ENCODE measurements around the gene LOXHD1.

LOXHD1 gene

DNA sequence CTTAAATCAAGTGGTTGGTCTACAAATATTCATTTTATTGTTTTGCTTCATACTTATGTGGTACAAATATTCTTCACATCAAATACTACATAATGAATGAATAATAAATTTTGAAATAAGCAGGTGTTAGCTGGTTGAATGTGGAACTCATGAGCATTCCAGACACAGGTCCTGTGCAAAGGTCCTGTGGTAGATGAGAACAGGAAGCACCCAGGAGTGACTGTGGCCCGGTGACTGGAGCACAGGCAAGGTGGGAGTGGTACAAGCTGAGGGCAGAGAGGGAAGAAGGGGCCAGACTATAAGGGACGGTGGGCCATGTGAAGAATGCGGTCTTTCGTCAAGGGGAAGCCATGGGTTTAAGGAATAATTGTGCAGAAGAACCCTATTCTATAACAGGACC, 26.2 kb upstream of the LOXHD1 start:
- DNase-seq (ENCODE audit: low read depth) = no peak
- H3K4me3 ChIP-seq (ENCODE audit: low read depth, low read length) = no peak overlapping the region
- TF ChIP-seq, protein P1, sequence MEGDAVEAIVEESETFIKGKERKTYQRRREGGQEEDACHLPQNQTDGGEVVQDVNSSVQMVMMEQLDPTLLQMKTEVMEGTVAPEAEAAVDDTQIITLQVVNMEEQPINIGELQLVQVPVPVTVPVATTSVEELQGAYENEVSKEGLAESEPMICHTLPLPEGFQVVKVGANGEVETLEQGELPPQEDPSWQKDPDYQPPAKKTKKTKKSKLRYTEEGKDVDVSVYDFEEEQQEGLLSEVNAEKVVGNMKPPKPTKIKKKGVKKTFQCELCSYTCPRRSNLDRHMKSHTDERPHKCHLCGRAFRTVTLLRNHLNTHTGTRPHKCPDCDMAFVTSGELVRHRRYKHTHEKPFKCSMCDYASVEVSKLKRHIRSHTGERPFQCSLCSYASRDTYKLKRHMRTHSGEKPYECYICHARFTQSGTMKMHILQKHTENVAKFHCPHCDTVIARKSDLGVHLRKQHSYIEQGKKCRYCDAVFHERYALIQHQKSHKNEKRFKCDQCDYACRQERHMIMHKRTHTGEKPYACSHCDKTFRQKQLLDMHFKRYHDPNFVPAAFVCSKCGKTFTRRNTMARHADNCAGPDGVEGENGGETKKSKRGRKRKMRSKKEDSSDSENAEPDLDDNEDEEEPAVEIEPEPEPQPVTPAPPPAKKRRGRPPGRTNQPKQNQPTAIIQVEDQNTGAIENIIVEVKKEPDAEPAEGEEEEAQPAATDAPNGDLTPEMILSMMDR (IDR thresholded peaks at IDR 0.05; ENCODE audit: insufficient read depth, low read depth, low read length, missing control alignments) = no peak

DNA sequence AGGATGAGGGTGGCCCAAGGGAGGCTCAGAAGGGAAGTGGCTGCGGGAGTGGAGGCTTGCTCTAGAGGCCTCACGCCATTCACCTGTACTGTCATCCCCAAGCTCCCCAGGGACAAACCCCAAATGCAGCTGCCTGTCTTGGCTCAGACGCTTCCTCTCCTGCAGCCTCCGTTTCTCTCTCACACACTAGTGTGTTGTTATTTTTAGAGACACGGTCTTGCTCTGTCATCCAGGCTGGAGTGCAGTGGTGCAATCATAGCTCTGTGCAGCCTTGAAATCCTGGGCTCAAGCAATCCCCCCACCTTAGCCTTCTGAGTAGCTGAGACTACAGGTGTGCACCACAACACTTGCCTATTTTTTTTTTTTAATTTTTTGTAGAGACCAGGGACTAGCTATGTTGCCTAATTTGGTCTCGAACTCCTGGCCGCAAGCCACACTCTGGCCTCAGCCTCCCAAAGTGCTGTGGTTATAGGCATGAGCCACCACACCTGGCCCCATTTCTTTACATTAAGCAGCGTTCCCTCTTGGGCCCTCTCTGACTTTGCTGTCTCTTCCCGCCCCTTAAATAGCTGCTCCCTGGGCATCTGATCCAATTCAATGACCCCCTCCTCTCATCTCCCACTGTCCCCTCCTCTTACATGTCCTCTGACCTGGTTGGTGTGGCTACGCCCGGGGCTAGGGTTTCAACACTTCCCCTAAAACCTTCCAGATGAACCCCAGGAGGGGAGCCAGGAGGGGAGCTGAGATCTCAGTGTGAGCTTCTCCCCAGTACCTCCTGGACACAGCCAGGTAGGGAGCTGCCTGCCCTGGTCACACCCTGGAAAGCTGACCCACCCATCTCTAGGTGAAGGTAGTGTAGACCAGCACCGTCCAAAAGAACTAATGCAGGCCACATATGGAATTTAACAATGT, 24.0 kb upstream of the LOXHD1 start:
- DNase-seq (ENCODE audit: low read depth) = peak; percentile 20
- TF ChIP-seq, protein P1 (IDR thresholded peaks at IDR 0.05; ENCODE audit: insufficient read depth, low read depth, low read length, missing control alignments) = no peak

DNA sequence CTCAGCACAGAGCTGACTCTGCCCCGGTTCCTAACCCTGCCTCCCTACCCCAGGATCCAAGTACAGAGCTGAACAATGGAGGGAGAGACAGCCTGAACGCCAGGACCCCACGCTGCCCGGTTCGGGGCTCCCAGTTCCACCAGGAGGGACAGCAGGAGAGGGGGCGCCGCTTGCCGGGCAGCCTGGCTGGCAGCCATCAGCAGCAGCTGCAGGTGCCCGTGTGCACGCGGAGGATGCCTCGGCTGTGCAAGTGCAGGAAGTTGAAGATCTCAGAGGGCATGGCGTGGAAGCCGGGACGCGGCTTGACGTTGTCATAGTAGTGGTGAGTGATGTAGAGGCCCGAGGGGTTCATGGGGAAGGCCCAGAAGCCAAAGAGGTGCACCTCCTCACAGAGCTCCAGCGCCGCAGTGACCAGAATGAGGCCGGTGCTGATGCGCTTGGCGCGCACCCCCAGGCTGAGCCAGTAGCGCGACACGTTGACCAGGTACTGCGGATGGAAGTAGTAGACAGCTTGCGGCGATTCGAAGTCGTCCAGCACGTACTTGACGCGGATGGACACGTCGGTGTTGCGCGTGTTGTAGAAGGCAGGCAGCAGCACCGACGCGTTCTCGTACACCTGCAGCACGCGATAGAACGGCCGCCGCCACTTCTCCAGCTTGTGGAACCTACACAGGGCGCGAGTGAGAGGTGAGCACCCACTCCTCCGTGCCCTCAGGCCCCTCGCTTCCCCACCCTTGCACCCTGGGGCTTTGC, 23.0 kb upstream of the LOXHD1 start:
- DNase-seq (ENCODE audit: low read depth) = no peak
- no peak overlapping the region for H3K4me3 ChIP-seq (ENCODE audit: low read depth, low read length)
- TF ChIP-seq, protein P1 (IDR thresholded peaks at IDR 0.05; ENCODE audit: insufficient read depth, low read depth, low read length, missing control alignments) = no peak

More for the DNA sequence above, 24.0 kb upstream of the LOXHD1 start:
- no peak overlapping the region for H3K4me3 ChIP-seq (ENCODE audit: low read depth, low read length)

DNA sequence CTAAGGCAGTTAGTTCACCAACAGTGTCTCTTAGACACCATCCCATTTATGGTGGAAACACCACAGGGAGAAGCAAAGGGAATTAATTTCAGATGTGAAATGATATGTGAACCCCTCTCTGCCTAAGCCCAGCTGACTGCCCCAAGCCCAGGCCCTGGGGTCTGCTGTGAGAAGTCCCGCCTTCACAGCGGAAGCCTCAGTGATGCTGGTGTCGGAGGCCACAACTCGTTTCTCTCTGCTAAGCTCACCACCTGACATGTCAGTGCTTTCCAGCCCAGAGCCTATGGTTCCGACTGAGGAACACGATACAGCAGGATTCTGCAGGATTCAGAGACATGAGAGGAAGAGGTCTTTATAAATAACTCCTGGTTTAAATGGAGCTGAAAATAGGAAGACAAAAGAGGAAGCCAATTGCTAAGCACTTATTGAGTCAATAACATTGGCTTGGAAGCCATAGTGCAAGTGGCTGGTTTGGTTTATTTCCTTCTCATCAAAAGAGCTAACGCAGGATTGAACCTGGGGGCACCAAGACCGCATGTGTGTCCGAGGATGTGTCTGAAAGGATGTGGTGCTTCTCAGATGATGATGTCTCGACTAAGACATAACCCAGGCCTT, 21.9 kb upstream of the LOXHD1 start:
- no peak for DNase-seq (ENCODE audit: low read depth)
- no peak overlapping the region for H3K4me3 ChIP-seq (ENCODE audit: low read depth, low read length)
- TF ChIP-seq, protein P1 (IDR thresholded peaks at IDR 0.05; ENCODE audit: insufficient read depth, low read depth, low read length, missing control alignments) = no peak

DNA sequence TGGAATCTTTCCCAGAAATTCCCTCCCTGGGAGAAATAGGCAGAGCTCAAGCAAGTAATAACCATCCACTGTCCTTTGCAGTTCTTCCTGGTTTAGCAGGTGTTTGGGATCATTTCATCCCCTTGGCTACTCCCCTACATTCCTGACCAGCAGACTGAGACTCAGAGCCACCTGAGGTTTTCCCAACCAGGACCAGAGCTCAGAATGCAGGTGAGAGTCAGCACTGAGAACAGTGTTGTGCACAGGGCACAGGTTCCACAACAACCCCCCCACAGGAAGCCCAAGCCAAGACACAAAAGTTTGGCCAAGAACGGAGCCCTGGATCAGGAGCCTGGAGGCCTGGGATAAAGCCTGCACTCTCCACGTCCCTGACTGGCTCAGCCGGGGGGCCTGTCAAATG, 21.0 kb upstream of the LOXHD1 start:
- DNase-seq (ENCODE audit: low read depth) = no peak
- TF ChIP-seq, protein P1 (IDR thresholded peaks at IDR 0.05; ENCODE audit: insufficient read depth, low read depth, low read length, missing control alignments) = no peak
- no peak overlapping the region for H3K4me3 ChIP-seq (ENCODE audit: low read depth, low read length)

DNA sequence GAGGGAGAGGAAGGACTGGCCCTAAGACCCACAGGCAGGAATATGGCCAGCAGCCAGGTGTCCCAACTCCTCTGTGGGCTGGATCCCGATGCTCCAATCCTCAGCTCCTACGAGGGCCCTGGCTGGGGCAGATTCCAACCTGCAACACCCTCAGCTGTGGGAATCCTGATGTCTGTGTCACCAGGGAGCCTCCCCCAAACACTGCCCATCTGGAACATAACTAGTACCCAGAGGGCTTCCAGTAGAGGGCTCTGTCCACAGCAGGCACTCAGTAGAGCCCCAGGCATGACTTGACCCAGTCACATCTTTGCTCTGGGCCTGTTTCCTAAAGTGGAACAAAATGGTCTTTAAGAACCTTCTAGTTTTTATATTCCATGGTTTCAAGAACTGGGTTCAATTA, 20.6 kb upstream of the LOXHD1 start:
- no peak overlapping the region for H3K4me3 ChIP-seq (ENCODE audit: low read depth, low read length)
- DNase-seq (ENCODE audit: low read depth) = no peak
- TF ChIP-seq, protein P1 (IDR thresholded peaks at IDR 0.05; ENCODE audit: insufficient read depth, low read depth, low read length, missing control alignments) = no peak
